Breast epithelium (tissue), 3 donors: Measurements from ENCODE around the gene FBXO11.

ENCODE experiments used
- POLR2A ChIP-seq: fragments of 450-650 bp; IDR thresholded peaks from one replicate; pipeline ENCODE4 v1.6.1; 2016; ENCODE audit warnings: antibody characterized with exemption, mild to moderate bottlenecking, moderate library complexity
- TF ChIP-seq, protein P1 (sequence below), 3 donors: fragments of 450-650 bp; IDR thresholded peaks; one replicate each; pipeline ENCODE4 v1.5.1; 2016 to 2017; ENCODE audit warnings: antibody characterized with exemption in 3 of 3, mild to moderate bottlenecking in 3 of 3, moderate library complexity in 3 of 3

DNA sequence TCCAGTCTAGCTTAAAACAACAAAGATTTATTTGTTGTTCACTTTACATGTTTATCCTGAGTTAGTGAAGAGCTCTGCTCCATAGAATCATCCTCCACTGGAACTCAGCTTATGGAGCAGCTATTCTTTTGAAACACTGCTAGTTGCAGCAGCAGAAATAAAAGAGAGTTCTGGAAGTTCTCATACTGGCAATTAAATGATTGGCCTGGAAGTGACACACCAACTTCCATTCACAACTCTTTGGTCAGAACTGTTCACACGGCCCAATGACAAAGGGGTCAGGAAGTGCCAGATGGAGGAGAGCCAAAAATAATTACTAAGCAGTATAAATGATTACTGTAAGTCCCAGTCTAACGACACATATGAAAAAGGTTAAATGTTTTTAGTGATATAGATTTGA lies 39.1 kb downstream of the FBXO11 start:
- TF ChIP-seq, protein P1, sequence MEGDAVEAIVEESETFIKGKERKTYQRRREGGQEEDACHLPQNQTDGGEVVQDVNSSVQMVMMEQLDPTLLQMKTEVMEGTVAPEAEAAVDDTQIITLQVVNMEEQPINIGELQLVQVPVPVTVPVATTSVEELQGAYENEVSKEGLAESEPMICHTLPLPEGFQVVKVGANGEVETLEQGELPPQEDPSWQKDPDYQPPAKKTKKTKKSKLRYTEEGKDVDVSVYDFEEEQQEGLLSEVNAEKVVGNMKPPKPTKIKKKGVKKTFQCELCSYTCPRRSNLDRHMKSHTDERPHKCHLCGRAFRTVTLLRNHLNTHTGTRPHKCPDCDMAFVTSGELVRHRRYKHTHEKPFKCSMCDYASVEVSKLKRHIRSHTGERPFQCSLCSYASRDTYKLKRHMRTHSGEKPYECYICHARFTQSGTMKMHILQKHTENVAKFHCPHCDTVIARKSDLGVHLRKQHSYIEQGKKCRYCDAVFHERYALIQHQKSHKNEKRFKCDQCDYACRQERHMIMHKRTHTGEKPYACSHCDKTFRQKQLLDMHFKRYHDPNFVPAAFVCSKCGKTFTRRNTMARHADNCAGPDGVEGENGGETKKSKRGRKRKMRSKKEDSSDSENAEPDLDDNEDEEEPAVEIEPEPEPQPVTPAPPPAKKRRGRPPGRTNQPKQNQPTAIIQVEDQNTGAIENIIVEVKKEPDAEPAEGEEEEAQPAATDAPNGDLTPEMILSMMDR (IDR thresholded peaks at IDR 0.05), result no peak
- no peak for TF ChIP-seq POLR2A
